EL (cell line): ENCODE data around the gene BDH1.

ENCODE experiments used
- DNase-seq: peaks from one replicate; pipeline ENCODE4 v3.0.0-alpha.2; 2016

Gene BDH1

DNA sequence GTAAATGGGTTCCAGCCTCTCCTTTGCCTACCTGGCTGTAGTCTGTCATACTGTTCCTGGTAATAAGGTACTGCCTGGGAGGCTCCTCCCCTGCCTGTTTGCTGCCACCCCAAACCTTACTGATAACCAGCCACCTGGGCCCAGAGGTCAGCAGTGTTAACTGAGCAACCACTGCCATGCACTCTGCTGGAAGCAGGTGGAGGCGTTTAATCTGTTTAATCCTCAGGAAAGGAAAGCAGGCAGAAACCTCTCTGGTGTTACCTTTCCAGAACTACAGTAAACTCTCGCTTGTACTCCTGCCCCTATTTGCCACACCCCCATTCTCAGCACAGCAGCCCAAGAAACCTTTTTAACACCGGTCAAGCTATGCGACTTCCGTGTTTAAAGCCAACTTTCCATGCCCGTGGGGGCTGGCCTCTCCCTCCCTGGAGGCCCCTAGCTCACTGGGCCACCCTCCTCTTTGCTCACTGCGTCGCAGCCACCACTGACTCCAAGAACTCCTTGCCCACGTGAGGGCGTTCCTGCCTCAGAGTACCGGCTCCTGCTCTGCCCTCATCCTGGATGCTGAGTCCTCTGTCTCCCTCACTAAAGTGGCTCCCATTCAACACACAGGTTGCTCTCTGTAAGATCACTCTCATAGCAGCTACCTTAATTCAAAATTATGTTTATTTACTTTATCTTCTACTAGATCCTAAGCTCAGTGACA is 8.3 kb downstream of the BDH1 start:
- DNase-seq: no peak

- DNase-seq: no peak
Measured at GRCh38 chr3:197546307-197547085, 9.3 kb downstream of the BDH1 start.

DNA sequence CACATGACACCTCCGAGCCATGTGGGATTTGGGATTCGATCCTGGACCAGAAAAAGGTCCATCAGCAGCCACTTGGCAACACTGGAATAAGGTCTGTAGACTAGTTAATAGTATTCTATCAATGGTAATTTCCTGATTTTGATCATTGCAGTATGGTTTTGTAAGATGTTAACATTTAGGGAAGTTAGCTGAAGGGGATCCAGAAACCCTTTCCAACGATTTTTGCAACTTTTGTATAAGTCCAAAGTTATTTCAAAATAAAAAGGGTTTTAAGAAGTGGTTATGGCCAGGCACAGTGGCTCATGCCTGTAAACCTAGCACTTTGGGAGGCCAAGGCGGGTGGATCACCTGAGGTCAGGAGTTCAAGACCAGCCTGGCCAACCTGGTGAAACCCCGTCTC is 10.2 kb downstream of the BDH1 start:
- no peak for DNase-seq

DNA sequence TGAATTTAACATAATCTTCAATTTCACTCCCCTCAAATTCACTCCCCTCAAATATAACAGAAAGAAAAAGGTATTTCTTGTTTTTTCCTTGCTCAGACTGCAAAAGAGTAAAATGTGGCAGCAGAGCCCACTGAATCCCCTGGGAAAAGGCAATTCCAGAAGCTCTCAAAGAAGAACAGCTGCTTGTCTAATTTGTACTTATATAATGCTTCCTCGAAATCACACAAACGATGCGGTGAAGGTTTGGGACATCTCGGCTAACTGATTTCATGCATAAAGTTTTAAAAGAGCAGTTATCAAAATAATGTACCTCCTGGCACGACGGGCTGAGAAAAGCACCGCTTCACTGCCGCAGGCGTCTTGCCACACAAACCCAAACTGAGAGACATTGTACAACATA is 10.7 kb downstream of the BDH1 start:
- DNase-seq: no peak

GRCh38 chr3:197542741-197543454 is 12.9 kb downstream of the BDH1 start:
- DNase-seq: no peak

- peak; percentile 57 for DNase-seq
Measured at GRCh38 chr3:197541756-197542539, 13.8 kb downstream of the BDH1 start.

GRCh38 chr3:197540961-197541377 is 14.8 kb downstream of the BDH1 start:
- no peak for DNase-seq

DNA sequence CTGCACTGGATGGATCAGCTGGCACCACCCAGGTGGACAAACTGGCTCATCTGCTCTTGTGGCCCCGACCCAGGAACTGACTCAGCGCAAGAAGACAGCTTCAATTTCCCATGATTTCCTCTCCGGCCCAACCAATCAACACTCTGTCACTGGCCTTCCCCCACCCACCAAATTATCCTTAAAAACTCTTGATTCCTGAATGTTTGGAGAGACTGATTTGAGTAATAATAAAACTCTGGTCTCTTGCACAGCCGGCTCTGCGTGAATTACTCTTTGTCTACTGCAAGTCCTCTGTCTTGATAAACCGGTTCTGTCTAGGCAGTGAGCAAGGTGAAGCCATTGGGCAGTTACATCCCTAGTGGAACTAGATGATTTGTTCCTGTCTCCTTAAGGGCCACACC is 16.1 kb downstream of the BDH1 start:
- no peak for DNase-seq

DNA sequence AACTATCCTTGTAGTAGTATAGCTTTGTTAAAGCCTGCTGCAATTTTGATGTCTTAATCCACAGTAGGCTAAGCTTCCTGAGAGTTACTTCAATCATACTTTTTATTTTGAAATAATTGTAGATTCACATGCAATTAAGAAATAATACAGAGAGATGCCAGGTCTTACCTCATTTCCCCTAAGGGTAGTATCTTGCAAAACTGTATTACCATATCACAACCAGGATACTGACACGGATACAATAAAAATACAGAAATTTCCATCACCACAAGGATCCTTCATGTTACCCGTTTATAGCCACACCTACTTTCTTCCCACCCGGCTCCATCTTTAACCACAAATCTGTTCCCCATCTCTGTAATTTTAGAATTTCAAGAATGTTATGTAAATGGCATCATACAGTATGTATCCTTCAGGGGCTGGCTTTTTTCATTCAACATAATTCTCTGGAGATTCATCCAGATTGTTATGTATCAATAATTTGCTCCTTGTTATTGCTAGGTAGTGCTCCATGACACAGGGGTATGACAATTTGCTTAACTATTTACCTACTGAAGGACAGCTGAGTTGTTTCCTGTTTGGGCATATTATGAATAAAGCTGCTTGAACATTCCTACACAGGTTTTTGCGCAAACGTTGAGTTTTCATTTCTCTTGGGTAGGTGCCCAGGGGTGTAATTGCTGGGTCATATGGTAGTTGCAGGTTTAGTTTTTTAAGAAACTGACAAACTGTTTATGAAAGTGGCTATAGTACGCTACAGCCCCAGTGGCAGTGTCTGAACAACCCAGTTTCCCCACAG is 21.6 kb downstream of the BDH1 start:
- no peak for DNase-seq

GRCh38 chr3:197533396-197533795 is 22.4 kb downstream of the BDH1 start:
- DNase-seq: no peak

- no peak for DNase-seq
Measured at GRCh38 chr3:197532388-197532787, 23.4 kb downstream of the BDH1 start.

- DNase-seq: no peak
Measured at GRCh38 chr3:197528190-197528589, 27.6 kb downstream of the BDH1 start.

GRCh38 chr3:197527569-197527968 is 28.2 kb downstream of the BDH1 start:
- no peak for DNase-seq

DNA sequence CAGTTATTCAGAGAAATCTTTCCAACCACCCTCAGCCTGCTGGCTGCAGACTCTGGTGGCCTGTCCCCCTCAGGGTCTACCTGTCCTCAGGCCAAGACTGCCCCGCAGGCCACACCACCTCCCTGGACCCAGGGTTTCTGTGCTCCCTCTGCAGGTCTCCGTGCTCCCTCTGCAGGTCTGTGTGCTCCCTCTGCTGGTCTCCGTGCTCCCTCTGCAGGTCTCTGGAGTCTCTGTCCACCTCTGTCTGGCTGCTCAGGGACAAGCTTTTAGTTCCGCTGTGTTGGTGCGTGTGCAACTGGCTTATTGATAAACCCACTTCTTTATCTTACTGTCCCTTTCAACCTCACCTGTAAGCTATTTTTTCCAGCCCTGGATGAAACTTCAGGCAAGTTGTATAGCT is 30.1 kb downstream of the BDH1 start:
- no peak for DNase-seq

GRCh38 chr3:197524128-197524527 is 31.6 kb downstream of the BDH1 start:
- no peak for DNase-seq

DNA sequence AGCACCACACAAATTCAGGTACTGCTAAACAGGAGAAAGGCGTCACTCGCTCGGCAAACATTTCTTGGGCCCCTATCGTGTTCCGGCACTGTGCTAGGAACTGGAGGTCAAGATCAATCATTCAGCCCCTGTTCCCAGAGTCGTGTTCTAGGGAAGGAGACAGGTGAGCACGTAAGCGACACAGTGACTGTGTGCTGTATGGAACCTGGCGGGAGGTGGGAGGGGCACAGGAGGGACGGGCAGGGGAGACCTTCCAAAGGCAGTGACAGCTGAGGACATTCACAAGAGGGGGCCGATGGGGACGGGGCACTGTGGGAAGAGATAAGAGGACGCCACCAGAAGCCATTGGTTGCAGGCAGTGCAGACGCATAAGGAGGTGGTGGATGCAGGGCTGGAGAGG is 32.2 kb downstream of the BDH1 start:
- no peak for DNase-seq

DNA sequence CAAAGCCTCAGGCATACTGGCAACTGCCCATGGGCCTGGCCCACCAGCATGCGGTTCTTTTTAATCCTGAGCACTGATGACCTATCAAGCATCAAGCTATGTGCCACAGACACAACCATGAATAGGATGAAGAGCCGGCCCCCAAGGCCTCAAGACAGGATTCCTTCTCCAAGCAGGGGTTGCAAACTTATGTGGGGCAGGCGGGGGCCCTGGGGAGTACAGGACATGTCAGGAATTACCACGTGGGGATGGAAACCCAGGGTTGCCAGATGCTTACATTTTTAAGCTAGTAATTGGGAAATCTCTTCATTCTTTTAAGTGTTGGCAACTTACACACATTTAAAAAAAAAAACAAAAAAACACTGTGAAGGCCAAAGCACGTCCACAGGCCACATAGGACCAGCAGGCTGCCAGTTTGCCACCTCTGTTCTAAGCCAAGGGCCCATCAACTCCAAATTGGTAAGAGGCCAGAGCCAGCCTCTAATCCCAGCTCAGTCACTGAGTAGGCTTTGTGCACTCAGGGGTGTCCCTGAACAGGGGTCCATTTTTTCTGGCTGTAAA is 32.8 kb downstream of the BDH1 start:
- DNase-seq: no peak

DNA sequence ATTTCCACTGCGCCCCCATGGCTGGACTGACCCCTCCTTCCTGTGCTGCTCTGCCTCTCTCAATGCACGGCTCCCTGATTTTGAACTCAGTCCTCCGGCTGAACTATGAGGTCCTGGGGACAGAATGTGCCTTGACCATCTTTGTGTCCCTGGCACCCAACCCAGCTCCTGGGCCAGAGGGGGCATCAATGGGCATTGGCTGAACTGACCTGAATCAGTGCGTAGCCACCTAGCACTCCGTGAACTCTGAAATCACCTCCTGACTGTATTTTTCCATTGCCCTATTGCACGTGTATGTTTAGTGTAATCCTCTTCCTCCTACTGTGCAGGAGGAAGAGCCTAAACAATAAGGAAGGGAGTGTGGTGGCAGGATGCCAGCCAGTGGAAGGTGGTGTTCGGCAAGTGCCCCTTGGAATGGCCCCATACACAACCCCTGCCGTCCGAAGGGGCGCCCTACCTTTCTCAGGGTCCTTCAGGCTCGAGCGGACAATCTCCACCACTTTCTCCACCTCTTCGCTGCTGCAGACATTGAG is 33.5 kb downstream of the BDH1 start:
- no peak for DNase-seq

GRCh38 chr3:197521277-197522182 is 34.2 kb downstream of the BDH1 start:
- no peak for DNase-seq
